LNCAP (cell line): ENCODE results near the gene AOPEP.

Source experiments
- TF ChIP-seq, protein P1 (sequence below): fragments of 450-650 bp; IDR thresholded peaks from 2 replicates; pipeline ENCODE4 v1.5.1; 2017; ENCODE audit warnings: mild to moderate bottlenecking

Gene AOPEP

DNA sequence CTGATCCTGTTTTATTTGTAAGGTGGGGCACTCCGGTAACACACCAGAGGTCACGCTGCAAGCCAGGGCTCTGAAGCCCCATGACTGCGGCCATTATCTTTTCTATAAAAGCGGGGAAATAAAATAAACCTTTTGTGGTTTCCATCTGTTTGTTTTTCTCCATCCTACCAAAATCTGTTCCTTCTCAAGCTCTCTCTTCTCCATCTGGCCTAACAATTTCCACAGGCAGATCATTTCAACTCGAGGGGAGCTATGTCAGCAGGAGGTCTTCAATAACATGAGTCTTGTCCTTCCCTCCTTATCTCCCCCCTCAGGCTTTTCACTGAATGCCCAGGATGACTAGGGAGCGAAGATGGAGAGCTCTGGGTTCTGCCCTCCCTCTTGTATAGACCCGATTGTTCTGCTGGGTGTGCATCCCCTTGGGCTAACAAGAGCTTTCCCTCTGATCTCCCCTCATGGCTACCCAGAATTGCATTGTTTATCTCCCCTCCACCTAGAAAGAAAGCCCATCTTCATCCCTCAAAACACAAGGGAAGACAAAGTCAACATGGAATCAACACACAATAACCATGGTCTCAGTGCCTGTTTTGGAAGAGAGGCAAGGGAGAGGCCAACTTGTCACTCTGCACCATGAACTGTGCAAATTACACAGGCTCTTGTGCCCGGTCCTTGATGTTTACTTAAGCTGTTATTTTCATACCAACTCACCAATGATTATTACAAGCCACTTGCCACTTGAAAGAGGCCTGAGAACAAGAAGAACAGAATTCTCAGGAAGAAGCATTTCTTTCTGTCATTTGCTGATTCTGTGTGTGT is 403.2 kb downstream of the AOPEP start:
- TF ChIP-seq, protein P1, sequence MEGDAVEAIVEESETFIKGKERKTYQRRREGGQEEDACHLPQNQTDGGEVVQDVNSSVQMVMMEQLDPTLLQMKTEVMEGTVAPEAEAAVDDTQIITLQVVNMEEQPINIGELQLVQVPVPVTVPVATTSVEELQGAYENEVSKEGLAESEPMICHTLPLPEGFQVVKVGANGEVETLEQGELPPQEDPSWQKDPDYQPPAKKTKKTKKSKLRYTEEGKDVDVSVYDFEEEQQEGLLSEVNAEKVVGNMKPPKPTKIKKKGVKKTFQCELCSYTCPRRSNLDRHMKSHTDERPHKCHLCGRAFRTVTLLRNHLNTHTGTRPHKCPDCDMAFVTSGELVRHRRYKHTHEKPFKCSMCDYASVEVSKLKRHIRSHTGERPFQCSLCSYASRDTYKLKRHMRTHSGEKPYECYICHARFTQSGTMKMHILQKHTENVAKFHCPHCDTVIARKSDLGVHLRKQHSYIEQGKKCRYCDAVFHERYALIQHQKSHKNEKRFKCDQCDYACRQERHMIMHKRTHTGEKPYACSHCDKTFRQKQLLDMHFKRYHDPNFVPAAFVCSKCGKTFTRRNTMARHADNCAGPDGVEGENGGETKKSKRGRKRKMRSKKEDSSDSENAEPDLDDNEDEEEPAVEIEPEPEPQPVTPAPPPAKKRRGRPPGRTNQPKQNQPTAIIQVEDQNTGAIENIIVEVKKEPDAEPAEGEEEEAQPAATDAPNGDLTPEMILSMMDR = no peak

DNA sequence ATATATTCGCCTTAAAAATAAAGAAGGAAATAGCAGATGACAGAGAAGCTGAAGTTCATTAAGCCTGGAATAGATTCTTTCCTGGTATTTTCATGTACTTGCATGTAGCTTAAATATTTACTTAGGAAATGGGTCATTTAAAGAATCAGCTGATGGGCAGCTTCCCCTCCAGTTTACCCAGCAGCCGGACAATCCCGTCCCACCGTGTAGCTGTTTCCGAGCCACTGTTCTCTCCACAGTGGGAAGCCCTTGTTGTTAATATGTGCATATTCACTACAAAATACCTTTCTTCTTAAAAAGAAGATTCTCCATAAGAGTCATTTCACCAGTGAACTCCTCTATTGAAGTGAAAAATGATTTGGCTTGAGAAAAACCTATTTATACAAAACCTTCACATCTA is 404.0 kb downstream of the AOPEP start:
- TF ChIP-seq, protein P1 = no peak

DNA sequence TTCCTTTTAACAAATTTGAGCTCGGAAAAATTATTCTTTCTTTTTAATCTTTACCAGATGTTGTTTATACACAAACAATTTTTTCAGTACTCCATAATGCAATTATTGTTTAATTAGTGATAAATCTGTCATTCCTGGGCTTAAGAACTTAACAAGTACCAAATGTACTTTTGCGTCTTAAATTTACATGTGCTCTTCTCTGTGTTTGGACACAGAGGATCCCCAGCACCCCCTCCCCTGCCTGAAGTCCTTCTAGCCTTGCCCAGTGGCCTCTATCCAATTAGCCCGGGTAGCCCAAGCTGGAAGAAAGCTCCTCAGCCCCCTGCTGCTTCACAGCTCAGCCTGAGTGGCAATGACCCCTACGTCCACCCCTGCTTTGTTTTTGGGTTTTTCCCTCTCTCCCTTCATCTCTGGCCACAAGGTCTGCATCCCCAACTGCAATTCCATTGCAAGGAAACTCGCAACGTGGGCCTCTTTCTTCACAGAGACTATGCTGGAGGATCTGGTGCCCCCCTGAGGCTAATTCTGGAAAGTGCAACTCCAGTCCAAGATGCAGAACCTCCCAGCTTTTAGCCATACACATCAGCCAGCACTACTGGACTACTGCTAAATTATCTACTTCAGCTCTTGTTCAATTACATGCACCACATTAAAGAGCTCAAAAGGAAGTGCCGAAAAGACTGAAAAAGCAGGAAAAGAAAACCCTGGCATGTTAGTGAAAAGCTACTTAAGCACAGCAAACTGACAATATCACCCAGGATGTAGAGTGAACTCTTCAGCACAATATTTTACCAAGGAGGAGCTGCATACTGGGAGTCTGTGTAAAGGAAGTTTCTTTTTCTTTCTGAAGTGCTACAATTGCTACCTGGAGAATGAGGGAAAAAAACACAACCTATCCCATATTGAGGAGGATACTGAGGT is 404.8 kb downstream of the AOPEP start:
- TF ChIP-seq, protein P1 = peak; percentile 89

DNA sequence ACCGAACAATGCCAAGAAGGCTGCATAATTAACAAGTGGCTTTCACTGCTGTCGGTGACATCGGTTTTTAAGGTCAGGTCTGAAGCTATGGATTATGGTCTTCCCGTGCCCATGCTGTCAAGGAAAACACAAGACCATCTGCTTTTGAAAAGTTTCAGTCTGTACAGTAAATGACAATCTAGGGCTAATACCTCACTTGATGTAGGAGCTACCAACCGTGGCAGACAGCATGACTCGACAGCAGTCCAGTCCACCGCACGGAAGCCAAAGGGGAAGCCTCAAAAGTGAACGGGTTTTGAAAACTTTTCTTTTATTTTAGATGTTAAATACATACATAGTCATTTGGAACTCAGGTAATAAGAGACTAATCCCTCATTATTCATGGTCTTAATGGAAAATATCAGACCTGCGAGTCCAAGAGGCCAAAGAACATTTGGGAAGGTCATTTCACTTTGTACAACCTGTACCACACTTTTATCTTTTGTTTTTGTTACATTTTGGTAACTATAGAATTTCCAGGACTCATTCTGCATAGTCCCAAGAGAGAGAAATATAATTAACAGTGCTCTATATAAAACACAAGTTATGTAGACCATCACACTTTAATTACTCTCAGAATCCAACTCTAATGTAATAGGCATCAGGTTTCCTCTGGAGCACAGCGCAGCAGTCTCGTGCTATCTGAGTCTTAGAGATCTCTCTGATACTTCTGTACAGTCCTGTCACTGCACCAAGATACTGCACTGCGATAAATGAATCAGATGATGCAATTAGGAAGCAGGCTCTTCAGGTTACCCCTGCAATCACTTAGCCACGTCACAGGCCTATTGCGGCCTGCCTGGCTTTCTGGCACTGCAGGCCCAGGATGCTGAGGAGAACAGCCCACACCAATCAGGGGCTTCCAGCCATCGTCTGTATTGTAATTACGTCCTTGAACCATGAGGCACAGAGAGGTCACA is 406.1 kb downstream of the AOPEP start:
- TF ChIP-seq, protein P1 = no peak

DNA sequence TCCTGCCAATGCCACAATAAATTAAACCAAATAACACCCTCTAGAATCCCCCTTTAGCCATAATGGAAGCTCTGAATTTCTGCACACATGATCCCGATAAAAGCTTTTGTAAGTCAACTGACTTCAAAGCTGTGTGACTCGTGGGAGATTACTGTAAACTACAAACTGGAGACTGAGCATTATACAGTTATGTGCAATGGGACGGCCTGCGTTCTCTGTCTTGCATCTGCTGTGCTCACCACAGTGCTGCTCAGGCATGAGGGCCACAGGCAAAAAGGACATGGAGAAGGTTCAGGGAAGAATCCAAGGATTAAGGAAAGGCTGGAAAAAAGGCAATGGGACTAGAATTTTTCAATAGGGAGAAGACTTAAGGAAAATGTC is 406.8 kb downstream of the AOPEP start:
- TF ChIP-seq, protein P1 = no peak

DNA sequence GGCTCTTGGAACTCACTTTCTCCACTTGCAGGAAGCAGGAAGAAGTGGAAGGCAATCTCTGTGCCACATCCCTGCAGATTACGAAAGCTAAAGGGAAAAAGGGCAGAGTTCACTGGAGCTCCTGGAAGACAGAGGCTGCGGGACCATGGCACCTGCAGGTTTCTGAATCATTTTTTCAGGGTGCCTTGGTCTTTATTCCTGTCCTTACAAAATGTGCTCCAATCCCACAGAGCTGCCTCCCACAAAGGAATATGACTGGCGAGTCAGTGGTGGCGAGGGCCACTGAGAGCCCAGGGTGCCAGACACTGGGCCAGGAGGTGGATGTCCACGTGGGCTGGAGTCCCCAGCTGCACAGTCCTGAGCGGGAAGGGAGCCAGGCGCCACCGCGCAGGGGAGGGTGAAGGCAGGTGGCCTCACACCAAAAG is 408.0 kb downstream of the AOPEP start:
- TF ChIP-seq, protein P1 = no peak

DNA sequence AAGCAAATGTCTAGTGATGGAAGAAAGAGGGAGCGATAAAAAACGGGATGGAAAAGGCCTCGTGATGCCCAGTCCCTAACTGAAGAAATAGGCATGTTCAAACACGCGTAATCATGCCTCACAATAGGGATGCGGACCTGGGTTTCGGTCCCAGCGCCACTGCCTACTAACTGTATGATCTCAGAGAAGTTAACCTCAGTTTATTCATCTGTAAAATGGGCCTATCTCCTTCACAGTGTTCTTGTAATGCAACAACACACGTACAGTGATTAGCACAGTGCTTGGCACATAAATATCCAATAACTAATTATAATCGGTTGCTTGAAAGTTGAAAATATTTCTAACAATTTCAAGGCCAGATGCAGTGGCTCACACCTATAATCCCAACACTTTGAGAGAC is 409.3 kb downstream of the AOPEP start:
- TF ChIP-seq, protein P1 = no peak
